Gastrocnemius medialis (tissue), 4 donors: ENCODE results near the gene SMIM1.

Experiments
- CTCF ChIP-seq, 5 experiments: fragments of 450-650 bp in 3 of 5; fragments of 200-600 bp in 2 of 5; sonication (generic) in 2 of 5; IDR thresholded peaks in 4 of 5; conservative IDR thresholded peaks in 1 of 5; 1 replicate in 4 of 5; 2 replicates in 1 of 5; pipeline ENCODE4 v1.5.1; 2016 to 2019; ENCODE audit warnings: antibody characterized with exemption in 5 of 5, mild to moderate bottlenecking in 3 of 5, moderate library complexity in 3 of 5
- POLR2A ChIP-seq, 2 donors: fragments of 450-650 bp; IDR thresholded peaks; one replicate each; pipeline ENCODE4 v1.6.1; 2017; ENCODE audit warnings: antibody characterized with exemption in 2 of 2, mild to moderate bottlenecking in 2 of 2, moderate library complexity in 2 of 2

- no peak for TF ChIP-seq CTCF (IDR thresholded peaks at IDR 0.05 in 4 of 5, conservative IDR thresholded peaks at IDR 0.05 in 1 of 5)
- TF ChIP-seq POLR2A (IDR thresholded peaks at IDR 0.05): no peak
These were observed 42.4 kb downstream of the SMIM1 start for GRCh38 chr1:3814771-3815561.
